ENCODE results near the gene SLC6A19.

The SLC6A19 gene

DNA sequence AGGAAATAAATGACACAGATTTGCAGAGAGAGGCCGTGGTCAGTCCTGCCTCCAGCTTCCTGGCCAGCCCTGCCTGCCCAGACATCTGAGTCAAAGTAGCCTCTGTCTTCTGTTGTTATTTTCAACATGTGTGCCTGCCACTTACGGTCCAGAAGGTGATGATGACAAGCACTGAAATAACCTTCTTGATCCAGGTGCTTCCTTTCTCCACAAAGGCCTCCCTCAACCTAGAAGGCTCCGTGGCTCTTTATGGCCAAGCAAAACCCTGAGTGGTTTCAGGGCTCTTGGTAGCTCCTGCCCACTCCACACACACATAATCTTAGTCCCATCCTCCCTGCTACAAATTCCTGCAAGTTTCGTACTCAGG, 34.1 kb upstream of the SLC6A19 start:
- DNase-seq, result no peak

DNA sequence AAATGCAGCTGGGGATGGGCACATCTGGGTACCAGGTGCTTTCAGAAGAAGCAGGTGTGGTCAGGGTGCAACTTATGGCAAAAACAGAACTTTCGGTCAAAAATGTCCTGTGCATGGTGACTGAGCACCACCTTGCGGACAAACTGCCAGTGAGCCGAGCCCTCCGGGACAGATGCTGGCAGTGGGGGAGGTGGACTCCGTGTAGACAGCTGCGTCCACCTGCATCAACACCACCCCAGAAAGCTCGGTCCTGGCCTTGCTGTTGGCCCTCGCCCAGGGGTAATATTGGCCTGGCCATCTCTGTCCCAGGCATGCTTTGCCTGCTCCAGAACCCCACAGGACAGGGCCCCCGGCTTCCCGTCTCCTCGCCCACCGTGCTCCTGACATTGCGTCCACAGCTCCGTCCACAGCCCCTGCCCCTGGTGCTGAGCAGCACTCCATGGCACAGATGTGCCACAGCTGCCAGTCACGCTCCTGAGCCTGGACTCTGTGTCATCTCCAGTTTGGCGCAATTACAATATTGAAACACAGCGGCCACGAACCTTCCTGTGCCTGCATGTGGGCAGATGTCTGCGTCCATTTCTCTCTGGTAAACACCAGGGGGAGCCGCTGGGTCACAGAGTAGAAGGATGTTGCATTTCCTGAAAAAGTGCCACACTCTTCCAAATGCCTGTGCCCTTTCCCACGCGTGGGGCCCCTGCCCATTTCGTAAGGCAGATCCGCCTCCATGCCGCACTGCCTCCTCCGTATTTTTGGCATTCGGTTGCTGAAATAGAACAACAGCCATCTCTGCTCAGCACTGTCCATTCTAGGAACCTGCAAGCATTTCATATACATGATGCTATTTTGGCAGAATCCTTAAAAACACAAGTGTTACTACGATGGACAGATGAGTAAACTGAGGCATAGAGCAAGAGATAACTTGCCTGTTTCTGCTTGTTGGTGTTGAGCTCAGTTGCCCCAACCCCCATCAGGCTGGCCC, 33.4 kb upstream of the SLC6A19 start:
- peak; percentile 61 for DNase-seq

DNA sequence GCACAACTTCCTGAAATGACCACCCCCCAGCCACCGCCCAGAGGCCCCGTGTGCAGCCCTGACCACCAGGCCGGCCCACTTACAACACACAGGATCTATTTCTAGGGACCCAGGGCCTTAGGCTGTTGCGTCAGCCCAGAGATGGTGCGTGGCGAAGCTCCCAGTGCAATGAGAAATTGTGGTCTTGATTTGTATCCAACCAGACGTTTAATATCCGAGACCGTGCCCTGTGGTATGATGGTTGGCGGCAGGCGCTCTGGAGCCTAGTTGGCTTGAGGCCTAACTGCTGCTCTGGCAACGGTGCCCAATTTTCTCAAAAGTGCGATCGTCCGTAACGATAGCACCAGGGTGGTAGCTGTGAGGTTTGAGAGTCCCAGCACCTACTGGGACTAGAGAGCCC, 32.6 kb upstream of the SLC6A19 start:
- no peak for DNase-seq

DNA sequence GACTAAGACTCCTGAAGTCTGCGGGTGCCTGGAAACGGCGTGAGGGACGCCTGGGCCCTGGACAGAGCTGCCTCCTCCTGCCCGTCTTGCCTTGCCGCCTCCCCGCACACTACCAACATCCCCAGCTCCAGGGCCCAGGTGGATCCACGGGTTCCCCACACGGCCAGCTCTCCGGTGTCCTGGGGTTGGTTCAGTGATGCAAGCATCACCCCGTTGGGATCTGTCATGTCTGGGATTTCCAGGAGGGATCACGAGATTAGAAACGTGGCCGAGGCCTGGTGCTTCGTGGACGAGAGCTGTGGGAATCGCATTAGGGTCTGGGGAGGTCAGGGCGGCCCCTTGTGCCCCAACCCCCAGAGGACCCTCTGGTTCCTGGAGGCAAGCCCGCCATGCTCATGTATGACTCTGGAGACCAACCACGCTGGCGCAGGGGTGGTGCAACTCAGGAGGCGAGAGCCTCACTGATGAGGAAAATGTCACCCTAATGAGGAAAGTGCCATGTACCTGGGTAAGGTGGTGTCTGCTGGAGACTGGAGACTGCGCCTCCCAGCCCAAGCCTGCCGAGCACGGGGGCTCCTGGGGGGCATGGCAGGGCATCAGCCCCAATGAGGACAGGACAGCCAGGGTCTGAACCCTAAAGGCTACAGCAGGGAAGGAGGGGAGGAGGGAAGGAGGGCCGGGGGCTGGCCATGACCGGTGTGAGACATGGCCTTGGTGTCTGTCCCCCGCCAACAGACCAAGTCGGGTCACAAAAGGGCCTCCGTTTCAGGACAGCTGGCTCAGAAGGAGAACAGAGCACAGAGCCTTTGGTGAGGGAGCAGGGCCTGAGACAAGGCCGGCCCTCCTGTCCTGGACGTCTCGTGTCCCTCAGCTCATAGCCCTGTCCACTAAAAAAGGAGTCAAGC, 31.9 kb upstream of the SLC6A19 start:
- no peak for DNase-seq

DNA sequence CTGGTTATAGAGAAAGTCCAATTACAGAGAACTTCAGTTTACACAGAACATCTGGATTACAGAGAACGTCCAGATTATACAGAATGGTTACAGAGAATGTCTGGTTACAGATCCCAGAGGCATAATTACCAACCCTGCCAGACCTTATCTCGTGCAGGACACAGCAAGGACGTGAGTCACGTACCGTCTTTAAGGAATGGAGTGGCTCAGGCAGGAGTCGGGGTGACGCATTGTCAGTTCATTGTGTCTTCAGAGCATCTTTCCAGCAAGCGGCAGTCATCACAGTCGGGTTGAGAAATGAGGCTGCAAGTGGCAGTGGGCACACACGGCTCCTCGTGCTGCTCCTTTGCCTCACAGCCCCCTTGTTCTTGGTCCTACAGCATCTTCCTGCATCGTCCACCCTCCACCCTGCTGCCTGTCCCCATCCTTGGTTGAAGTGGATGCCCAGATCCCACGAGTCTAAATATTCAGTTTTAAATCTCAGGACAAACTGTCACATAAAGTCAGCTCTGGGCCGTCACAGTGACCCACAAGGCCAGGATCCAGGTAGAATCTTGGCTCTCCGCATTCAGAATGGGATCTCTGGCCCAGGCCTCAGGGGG, 30.0 kb upstream of the SLC6A19 start:
- DNase-seq, result no peak

DNA sequence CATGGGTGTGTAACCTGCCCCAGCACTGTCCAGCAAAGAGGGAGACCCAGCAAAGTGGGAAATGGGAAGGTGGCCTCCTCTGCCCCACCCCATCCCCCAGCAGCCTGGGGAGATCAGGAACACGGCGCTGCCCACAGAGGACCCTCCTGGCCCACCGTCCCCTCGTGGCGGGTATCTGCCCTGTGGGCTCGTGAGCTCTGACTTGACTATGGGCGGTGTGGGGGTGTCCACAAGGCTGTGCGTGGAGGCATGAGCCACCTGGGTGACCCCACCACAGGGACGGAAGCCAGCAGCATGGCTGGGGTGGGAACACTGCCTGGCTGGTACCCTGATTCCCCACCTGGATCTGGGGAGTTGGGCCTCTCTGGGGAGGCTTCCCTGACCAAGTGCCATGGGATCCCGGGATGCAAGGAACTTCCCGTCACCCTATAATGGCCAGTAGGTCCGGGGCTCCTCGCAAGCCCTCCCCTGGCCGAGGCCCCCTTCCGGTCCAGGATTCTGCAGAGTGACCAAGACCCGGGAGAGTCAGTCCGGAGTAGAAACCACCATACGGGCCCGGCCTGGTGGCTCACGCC, 29.3 kb upstream of the SLC6A19 start:
- no peak for DNase-seq

DNA sequence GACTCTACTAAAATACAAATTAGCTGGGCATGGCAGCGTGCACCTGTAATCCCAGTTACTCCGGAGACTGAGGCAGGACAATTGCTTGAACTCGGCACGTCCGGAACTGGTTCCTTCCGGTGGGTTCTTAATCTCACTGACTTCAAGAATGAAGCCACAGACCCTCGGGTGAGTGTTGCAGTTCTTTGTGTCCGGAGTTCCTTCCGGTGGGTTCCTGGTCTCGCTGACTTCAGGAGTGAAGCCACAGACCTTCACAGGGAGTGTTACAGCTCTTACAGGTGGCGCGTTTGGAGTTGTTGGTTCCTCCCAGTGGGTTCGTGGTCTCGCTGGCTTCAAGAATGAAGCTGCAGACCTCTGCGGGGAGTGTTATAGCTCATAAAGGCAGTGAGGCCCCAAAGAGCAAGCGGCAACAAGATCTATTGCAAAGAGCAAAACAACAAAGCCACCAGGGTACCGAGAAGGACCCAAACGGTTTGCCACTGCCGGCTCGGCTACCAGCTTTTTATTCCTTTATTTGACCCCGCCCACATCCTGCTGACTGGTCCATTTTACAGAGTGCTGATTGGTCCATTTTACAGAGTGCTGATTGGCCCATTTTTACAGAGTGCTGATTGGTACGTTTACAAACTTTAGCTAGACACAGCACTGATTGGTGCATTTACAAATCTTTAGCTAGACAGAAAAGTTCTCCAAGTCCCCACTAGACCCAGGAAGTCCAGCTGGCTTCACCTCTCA, 28.6 kb upstream of the SLC6A19 start:
- DNase-seq, result no peak

DNA sequence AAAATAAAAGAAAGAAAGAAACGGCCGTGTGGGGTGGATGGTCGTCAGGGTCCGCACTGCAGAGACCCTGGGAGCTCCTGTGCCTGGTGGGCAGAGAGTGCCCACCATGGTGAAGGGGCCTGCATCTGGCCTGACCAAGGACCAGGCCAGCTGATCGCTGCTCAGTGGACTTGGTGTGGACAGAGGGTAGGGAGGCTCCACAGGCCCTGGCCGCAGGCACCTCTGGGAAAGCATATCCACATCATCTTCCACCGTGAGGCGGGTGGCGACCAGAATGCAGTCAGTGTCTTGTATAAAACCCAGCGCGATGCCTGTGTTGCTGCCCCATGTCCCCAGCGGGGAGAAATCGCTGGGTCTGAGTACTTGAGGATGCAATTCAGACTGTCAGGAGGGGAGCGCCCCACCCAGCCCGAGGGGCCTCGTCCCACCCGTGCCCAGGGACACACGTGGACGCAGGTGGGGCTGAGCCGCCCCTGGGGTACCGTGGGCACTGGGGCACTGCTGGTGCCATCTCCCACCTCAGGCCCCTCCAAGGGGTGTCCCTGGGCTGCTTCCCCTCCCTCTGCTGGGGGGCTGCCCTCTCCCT, 27.8 kb upstream of the SLC6A19 start:
- DNase-seq, result no peak

DNA sequence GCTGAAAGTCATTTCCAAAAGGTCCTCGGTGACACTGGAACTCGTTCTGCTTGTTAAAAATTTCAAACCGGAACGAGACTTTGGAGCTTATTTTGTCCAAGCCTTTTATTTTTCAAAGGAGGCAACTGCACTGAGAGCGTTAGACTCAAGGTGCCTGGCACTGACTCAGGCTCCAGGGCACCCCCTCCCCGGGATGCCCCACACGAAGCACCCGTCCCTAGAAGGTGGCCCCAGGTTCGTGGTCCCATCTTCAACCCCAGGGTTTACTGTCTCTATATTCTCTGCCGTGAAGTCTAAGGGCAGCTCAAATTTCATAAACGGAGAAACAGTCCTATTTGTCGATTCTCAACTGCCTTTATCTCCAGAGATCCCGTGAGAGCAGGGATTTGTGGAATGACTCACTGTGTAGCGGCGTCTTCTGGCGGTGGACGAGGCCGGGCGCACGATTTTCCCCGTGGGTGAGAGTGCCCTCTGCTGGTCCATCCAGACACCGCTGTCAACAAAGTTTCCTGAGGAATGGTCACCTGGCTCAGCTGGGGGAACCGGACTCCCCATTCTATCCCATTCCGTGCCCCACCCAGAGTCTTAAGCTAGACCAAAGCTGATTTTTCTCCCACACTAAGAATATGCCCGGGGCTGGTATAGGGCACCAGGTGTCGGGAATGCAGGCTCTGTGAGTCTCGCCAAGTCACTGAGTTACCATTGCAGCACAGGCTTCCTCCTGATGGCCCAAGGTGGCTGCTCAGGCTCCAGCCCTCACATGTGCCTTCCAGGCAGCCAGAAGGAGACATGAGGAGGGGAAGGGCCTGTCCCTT, 27.1 kb upstream of the SLC6A19 start:
- DNase-seq, result no peak

DNA sequence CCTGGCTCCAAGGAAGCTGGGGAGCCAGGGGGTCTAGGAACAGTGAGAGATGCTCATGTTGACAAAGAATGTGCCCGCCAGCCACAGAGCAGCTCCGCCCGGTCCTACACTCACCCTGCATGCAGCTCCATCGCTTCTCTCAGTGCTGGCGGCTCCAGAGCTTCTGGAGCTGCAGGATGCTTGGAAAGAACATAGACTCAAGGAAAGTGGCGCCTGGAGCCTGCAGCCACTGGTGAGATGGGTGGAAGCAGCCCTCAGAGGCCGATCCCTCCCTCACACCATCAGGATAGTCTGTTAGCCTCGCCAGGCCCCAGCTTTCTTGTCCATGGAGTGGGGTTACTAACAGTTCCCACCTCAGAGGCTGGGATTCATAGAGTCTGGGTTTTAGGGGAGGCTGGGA, 26.4 kb upstream of the SLC6A19 start:
- no peak for DNase-seq

DNA sequence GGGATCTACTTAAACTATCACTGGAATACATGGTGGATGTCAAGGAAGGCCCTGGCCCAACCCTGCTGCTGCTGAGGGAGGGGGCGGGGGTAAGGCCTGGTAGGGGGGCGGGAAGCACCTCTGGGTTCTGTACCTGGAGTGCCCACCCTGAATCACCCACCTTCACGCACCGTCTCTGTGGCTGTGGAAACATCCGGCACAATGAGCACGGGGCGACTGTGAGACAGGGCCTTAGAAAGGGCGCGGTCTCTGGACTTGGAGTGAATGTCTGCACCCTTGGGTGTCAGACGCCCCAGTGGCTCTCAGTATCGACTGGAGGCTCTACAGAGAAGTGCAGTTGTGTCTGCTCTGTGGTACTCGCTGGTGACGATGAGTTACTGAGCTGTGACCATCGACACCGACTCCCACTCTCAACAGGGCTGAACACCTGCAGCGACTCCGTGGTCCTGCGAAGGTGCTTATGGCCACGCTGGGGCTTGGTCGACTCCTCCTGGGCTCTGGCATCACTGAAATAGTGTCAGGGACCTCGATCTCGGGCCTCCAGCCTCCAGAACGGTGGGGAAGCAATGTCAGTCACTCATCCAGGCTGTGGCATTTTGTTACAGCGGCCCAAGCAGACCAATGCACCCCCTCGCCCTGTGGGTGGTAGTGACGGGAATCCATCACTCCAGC, 25.5 kb upstream of the SLC6A19 start:
- no peak for DNase-seq

DNA sequence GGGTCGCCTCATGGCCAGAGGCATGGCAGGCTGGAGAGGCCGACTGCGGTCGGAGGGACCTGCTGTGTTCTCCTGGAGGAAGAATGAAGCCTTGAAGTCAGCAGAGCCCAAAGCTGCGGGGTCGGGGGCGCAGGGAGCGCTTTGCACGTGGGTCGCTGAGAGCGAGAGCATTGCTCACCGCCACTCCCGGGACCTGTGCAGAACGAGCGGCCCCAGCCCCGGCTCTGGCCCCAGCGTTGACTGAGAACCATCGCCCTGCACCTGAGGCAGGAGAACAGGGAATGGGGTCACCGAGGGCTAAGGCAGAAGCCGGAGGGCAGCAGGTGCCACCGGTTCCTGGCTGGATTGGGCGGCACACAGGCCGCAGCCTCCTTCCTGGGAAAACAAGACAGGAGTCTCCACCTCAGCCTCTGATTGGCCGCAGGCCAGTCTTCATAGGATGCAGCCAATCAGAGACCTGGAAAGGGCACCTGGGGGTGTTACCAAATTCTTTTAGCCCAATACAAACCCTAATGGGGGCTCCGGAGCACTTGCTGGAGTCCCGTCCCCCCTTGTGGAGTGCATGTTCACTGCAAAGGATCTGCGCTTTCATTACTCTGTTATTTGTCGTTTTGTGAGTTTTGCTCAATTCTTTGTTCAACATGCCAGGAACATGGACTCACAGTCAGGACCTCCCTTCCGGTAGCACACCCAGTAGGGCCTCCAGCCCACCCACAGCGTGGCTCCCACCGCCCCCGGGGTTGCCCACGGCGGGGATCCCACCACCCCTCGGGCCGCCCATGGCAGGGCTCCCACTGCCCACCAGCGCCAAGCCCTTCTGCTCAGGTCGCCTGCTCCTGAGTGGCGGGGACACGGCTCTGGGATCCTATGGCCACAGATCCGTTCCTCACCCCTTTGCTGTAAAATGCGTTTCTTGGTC, 24.7 kb upstream of the SLC6A19 start:
- no peak for DNase-seq

DNA sequence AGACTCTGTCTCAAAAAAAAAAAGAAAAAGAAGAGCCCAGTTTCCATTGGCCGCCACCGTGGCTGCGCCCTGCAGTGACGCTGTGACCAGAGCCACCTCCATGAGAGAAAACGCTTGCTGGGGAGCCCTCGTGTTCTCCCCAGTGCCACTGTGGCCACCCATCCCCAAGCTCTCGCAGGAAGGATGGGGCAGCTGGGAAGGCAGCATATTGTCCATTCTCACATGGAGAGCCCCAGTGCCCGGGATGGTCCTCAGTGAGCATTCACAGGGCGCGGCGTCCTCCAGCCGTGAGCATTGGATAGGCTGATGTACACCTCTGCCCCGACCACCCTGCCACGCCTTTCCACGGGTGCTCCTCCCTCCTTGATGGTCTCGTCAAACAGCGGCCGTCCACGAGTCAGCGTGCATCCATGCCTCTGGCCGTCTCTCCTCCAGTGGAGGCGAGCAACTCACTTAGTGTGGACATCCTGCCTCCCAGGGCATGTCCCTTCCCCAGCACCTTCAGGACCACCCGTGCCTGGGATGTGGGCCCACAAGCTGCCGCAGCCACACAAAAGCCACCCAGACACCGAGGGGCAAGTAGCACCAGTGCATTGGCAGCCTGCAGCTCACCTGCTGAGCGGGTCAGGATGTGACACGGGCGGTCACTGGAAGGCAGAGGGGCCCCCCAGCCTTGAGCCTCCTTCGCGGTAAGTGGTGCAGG, 23.4 kb upstream of the SLC6A19 start:
- no peak for DNase-seq

DNA sequence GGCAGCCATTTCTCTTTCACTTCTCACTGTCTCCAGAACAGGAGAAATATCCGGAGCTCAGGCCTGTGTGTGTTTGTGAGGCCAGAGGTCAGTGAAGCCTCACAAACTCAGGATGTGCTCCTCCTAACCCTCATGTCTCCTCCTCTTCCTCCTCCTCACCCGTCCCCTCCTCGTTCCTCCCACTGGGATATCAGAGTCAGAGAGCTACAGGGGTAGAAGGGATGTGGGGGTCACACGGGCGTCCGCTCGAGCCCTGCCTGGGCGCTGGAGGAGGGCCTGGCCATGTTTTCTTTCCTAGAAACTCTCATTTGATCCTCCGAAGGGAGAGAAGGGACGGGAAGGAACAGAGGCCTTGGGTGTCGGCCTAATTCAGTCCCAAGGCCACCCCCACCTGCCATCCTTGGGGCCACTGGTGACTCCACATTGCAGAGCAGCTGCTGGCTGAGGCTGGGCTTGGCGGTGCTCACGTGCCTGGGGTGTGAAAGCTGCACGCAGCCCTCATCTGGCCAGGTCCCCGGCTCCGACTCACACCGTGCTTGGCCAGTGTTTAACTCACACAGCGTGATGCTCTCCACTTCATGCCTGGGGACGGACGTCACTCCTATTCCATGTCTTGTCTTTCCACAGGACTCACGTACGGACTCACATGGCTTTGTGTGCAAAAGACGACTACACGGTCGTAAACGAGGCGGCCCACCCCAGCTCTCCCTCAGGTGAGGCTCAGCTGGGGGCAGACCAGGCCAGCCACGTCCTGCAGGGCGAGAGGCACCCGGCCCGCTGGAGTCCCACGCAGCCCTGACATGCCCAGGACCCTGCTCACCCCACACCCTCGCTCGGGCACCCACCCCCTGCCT, 22.6 kb upstream of the SLC6A19 start:
- no peak for DNase-seq

DNA sequence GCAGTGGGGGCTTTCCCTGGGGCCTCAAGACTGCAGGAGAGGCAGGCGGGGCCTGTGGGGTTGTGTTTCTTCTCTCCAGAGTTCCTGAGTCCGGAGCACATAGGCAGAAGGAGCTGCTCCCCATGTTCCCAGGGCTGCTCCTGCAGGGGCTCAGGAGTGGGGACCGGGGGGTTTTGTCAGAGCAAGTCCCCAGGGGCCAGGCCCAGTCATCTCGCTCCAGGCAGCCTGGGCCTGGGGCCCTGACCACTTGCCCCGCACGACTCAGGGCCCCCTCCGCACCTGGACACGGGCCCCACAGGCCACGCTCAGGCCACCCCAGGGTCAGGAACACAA, 22.0 kb upstream of the SLC6A19 start:
- DNase-seq, result no peak

DNA sequence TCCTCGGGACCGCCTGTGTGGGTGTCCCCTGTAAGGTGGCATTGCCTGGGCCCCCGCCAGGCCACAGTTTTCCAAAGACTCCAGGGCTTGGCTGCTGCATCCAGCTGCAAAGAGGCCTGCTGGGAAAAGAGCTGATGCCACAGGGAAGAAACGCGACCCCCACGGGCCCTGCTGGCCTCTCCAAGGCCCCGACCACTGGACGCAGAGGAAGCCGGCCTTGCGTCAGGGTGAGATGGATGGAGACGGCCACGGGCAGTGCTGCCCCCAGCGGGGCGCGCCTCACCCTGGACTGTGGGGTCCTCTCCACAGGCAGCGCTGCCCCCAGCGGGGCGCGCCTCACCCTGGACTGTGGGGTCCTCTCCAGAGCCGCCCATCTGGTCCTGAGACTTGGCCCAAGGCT, 21.3 kb upstream of the SLC6A19 start:
- DNase-seq, result no peak

DNA sequence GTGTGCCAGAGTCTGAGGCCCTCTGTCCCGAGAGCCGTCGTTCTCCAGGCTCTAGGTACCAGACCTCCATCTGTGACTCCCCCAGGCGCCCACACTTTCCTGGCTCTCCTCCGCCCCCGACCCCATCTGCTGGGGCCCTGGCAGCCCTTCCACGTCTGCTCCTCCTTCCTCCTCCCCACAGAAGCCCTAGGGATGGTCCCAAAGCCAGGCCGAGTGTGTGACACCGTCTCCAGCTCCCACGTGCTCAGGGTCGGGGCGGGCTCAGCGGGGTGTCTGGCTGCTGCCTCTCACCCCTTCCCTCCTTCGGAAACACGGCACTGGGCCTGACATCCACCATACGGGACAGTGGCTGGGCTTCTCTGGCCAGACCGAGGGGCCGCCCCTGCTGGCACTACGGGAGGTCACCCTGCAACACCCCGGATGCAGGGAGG, 20.5 kb upstream of the SLC6A19 start:
- no peak for DNase-seq
